ENCODE results near the gene PCDHB10.
"Not testable (repeated sequence)": the region's sequence is repeated elsewhere in the genome, so short reads cannot be mapped to it uniquely, and the experiment has no call there.

DNA sequence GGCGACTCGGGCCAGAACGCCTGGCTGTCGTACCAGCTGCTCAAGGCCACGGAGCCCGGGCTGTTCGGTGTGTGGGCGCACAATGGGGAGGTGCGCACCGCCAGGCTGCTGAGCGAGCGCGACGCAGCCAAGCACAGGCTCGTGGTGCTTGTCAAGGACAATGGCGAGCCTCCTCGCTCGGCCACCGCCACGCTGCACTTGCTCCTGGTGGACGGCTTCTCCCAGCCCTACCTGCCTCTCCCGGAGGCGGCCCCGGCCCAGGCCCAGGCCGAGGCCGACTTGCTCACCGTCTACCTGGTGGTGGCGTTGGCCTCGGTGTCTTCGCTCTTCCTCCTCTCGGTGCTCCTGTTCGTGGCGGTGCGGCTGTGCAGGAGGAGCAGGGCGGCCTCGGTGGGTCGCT, 2.2 kb downstream of the PCDHB10 start:
- TF ChIP-seq, protein P1, sequence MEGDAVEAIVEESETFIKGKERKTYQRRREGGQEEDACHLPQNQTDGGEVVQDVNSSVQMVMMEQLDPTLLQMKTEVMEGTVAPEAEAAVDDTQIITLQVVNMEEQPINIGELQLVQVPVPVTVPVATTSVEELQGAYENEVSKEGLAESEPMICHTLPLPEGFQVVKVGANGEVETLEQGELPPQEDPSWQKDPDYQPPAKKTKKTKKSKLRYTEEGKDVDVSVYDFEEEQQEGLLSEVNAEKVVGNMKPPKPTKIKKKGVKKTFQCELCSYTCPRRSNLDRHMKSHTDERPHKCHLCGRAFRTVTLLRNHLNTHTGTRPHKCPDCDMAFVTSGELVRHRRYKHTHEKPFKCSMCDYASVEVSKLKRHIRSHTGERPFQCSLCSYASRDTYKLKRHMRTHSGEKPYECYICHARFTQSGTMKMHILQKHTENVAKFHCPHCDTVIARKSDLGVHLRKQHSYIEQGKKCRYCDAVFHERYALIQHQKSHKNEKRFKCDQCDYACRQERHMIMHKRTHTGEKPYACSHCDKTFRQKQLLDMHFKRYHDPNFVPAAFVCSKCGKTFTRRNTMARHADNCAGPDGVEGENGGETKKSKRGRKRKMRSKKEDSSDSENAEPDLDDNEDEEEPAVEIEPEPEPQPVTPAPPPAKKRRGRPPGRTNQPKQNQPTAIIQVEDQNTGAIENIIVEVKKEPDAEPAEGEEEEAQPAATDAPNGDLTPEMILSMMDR (IDR thresholded peaks at IDR 0.05): not testable (repeated sequence)
- TF ChIP-seq POLR2A (IDR thresholded peaks at IDR 0.05): not testable (repeated sequence)

Data from ovary (tissue), 3 donors.